Measurements from ENCODE around the gene PFAS.

DNA sequence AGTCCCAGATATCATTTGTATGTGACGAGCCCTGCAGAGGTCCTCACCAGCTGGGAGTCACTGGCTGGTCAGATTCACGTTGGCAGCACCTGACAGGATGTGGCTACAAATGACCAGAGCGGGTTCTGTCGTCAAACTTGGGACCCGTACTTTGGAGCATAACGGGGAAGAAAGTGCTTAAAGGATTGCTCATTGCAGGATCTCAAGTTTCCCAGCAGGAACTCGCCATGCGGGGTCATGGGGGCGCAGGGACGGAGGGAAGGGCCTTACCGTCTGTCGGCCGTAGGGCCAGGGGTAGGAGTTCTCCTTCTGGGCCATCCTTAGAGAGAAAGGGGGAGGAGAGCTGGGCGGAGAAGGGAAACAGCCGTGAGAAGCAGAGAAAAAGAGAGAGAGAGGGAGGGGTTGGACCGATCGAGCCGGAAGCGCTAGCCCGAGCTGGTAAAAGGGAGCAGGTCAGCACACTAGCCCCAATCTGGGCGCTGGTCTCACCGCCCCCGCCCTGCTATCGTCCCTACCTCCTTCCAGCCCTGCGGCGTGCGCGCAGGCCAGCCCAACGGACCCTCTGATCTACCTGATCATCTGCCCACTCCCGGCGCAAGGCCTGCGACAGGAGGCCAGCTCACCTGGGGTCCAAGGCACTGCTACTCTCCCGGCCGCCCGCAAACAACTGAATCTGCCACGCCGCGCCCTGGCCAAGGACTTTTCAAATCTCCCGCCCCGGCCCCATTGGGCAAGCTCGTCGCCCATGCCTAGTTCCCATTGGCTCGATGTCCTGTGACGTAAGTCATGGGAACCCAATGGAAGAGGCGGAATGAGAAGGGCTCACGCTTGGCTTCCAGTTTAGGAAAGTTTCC is 39.0 kb upstream of the PFAS start, which contains the start of gene AURKB:
- no peak for TF ChIP-seq CTCF (IDR thresholded peaks at IDR 0.05)
- TF ChIP-seq POLR2AphosphoS5 (IDR thresholded peaks at IDR 0.05): peak; percentile 41 to 48 (median 41)

All from transverse colon (tissue), 4 donors.